Breast epithelium (tissue), 4 donors: Measurements from ENCODE around the gene COL4A2. TPM values are rescaled to one million over a fixed set of nuclear protein-coding genes. Genes with fewer than 3 reads are reported as not detected.

Source experiments
- DNase-seq, 2 donors: peaks; one replicate each; pipeline ENCODE4 v3.0.0-alpha.2; 2019; ENCODE audit warnings: low spot score in 2 of 2
- H3K27ac ChIP-seq, 2 donors: fragments of 200-600 bp; sonication (generic) in 1 of 2; one replicate each; pipeline ENCODE4 v1.5.1; 2016 to 2019; ENCODE audit warnings: mild to moderate bottlenecking in 1 of 2
- H3K27me3 ChIP-seq, 2 donors: fragments of 200-600 bp; sonication (generic) in 1 of 2; one replicate each; pipeline versions ENCODE4 v1.5.1 to v1.6.0; 2017 to 2019; ENCODE audit warnings: control low read depth in 1 of 2, mild to moderate bottlenecking in 1 of 2
- H3K36me3 ChIP-seq: fragments of 200-600 bp; one replicate; pipeline ENCODE4 v1.5.1; 2019
- H3K4me1 ChIP-seq, 2 donors: fragments of 200-600 bp; sonication (generic); one replicate each; pipeline ENCODE4 v1.5.1; 2016 to 2019; ENCODE audit warnings: control low read depth in 1 of 2
- H3K4me3 ChIP-seq, 3 donors: fragments of 200-600 bp; sonication (generic); 1 replicate in 2 of 3; 2 replicates in 1 of 3; pipeline ENCODE4 v1.5.1; 2016 to 2019; ENCODE audit warnings: mild to moderate bottlenecking in 3 of 3, moderate library complexity in 2 of 3
- H3K9me3 ChIP-seq, 2 donors: fragments of 200-600 bp; sonication (generic) in 1 of 2; one replicate each; pipeline ENCODE4 v1.5.1; 2016 to 2019; ENCODE audit warnings: control low read depth in 1 of 2
- CTCF ChIP-seq, 3 donors: fragments of 450-650 bp; IDR thresholded peaks; one replicate each; pipeline ENCODE4 v1.5.1; 2016 to 2017; ENCODE audit warnings: antibody characterized with exemption in 3 of 3, mild to moderate bottlenecking in 3 of 3, moderate library complexity in 3 of 3
- POLR2A ChIP-seq: fragments of 450-650 bp; IDR thresholded peaks from one replicate; pipeline ENCODE4 v1.6.1; 2016; ENCODE audit warnings: antibody characterized with exemption, mild to moderate bottlenecking, moderate library complexity
- POLR2AphosphoS5 ChIP-seq, 3 donors: sonication (generic); formaldehyde crosslinking; IDR thresholded peaks; one replicate each; pipeline ENCODE4 v1.6.1; 2017; ENCODE audit warnings: antibody characterized with exemption in 3 of 3
- intact Hi-C: fragments of 100-400 bp; cut with DNase I; formaldehyde crosslinking; loops from one replicate; pipeline ENCODE4 v1.15.1; 2023; ENCODE audit warnings: low total_unique reads
- total RNA-seq, 3 donors: library from RNA; depleted of rRNA; stranded (reverse); fragments of >200 nt; gene quantifications; one replicate each; pipeline ENCODE4 v1.1.0, GENCODE V29; 2016

The COL4A2 gene
- total RNA-seq, 3 donors from 2014 or later = 107 to 841 (median 307) TPM

DNA sequence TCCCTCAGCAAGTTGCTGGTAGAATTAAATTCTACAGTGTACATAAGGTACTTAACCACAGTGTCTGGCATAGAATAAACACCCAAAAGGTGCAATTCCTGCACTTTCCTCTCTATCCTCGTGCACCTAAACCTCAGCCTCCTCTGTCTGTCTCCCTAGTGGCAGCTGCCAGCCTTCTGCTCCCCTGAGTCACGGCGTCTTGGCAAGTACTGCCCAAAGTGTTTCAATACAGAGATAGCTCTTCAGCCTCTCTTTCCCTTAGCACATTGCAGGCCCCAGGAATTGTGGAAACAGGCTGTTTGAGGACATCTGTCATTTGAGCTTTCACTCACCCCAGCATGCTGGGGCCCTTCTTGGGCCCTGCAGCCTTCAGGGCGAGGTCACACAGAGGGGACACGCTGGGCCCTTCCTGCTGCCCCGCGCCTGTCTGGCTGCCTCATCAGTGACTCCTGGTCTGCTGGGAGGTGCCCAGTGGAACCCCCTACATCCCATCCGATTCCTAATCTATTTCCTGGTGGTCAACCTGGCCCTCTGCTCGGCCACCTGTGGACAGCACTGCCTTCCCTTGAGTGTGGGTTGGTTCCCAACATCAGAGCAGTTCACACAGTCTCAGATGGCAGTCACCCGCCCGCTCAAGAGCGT, 19.3 kb downstream of the COL4A2 start:
- Histone ChIP-seq H3K36me3 (no peaks in the 10 kb centered on the region), H3K9me3 (no peaks in the 10 kb centered on the region), H3K27ac (peak overlapping the region in 1 of 2 donors; percentile 42), H3K4me3 (no peak overlapping the region), H3K4me1 (no peaks in the 10 kb centered on the region), H3K27me3 (no peaks in the 10 kb centered on the region)
- intact Hi-C loops = no loop called here
- no peak for TF ChIP-seq POLR2A
- no peak for TF ChIP-seq POLR2AphosphoS5 (IDR thresholded peaks at IDR 0.05)
- no peak for TF ChIP-seq CTCF (IDR thresholded peaks at IDR 0.05)
- no peak for DNase-seq

- DNase-seq = no peak
- Histone ChIP-seq H3K4me3 (no peak overlapping the region), H3K9me3 (no peaks in the 10 kb centered on the region), H3K36me3 (no peaks in the 10 kb centered on the region), H3K4me1 (no peaks in the 10 kb centered on the region), H3K27me3 (no peaks in the 10 kb centered on the region), H3K27ac (peak overlapping the region in 1 of 2 donors; percentile 42)
- TF ChIP-seq CTCF (IDR thresholded peaks at IDR 0.05) (no peak), POLR2A (no peak), POLR2AphosphoS5 (IDR thresholded peaks at IDR 0.05) (no peak)
- intact Hi-C loops = no loop called here
Observed at GRCh38 chr13:110327051-110327721, 20.1 kb downstream of the COL4A2 start.

GRCh38 chr13:110328573-110328972, 21.5 kb downstream of the COL4A2 start:
- H3K4me1 ChIP-seq = no peaks in the 10 kb centered on the region

GRCh38 chr13:110329258-110329657, 22.2 kb downstream of the COL4A2 start:
- Histone ChIP-seq H3K27ac (peak overlapping the region; percentile 21 to 82), H3K4me1 (no peaks in the 10 kb centered on the region), H3K9me3 (no peaks in the 10 kb centered on the region), H3K27me3 (no peaks in the 10 kb centered on the region), H3K36me3 (no peaks in the 10 kb centered on the region), H3K4me3 (no peak overlapping the region)
- intact Hi-C loops = no loop called here
- TF ChIP-seq POLR2A (no peak), CTCF (IDR thresholded peaks at IDR 0.05) (no peak), POLR2AphosphoS5 (IDR thresholded peaks at IDR 0.05) (no peak)
- no peak for DNase-seq

More at GRCh38 chr13:110328573-110328972, 21.5 kb downstream of the COL4A2 start:
- intact Hi-C loops = no loop called here
- no peak for DNase-seq
- Histone ChIP-seq H3K4me3 (no peak overlapping the region), H3K9me3 (no peaks in the 10 kb centered on the region), H3K27me3 (no peaks in the 10 kb centered on the region), H3K36me3 (no peaks in the 10 kb centered on the region), H3K27ac (no peak overlapping the region)
- TF ChIP-seq CTCF (IDR thresholded peaks at IDR 0.05) (no peak), POLR2AphosphoS5 (IDR thresholded peaks at IDR 0.05) (no peak), POLR2A (no peak)

DNA sequence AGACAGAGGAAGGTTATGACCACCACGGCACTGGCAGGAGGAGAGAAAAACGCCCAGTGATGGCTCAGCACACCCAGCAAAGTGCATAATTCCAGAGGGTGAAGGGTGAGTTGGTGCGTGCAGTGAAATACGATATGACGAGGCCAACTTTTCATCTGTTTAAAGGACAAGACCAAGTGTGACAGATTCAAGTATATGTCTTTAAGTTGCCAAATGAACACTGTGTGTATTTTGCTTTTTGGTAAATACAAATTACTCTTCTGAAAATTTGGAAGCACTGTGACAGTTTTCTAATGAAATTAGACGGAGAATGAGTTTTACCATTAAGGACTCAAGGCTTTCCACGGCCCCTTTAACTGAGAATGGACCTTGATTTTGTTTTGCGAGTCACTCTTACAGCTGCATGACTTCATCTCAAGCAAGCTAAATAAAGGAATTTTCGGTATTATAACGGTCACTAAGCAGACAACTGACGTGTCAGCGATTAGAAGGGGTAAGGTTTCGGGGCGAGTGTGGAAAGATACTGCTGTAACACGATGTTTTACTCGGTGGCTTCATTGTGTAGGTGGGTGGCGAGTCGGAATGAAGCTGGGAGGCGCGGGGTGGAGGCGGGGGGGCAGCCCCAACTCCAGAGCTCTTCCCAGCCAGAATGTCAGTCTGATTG, 22.8 kb downstream of the COL4A2 start:
- H3K36me3 ChIP-seq = no peaks in the 10 kb centered on the region
- intact Hi-C loops = no loop called here
- no peaks in the 10 kb centered on the region for H3K4me1 ChIP-seq
- peak overlapping the region in 2 of 3 donors; percentile 6 to 32 for H3K4me3 ChIP-seq
- no peaks in the 10 kb centered on the region for H3K9me3 ChIP-seq
- H3K27me3 ChIP-seq = no peaks in the 10 kb centered on the region
- peak overlapping the region; percentile 21 to 82 for H3K27ac ChIP-seq
- TF ChIP-seq CTCF (IDR thresholded peaks at IDR 0.05) = no peak
- no peak for TF ChIP-seq POLR2AphosphoS5 (IDR thresholded peaks at IDR 0.05)
- no peak for TF ChIP-seq POLR2A
- no peak for DNase-seq
